ENCODE data around the gene RBM15B.
"Not testable (repeated sequence)": the region's sequence is repeated elsewhere in the genome, so short reads cannot be mapped to it uniquely, and the experiment has no call there.

RBM15B gene

GRCh38 chr3:51391075-51391565 lies at the start of gene RBM15B:
Gene RBM15B (plus strand): TSS chr3:51391285. CDS start chr3:51391400, 115 bp downstream.
- DNase-seq: peak; percentile 96

- no peak for DNase-seq
Observed at GRCh38 chr3:51343918-51344687, 47.0 kb upstream of the RBM15B start.

- DNase-seq: no peak
Observed at GRCh38 chr3:51350751-51351150, 40.3 kb upstream of the RBM15B start.

GRCh38 chr3:51353131-51353530 lies 38.0 kb upstream of the RBM15B start:
- no peak for DNase-seq

GRCh38 chr3:51353691-51354090 lies 37.4 kb upstream of the RBM15B start:
- DNase-seq: no peak

GRCh38 chr3:51354172-51354571 lies 36.9 kb upstream of the RBM15B start:
- no peak for DNase-seq

GRCh38 chr3:51354731-51355615 lies 36.1 kb upstream of the RBM15B start:
- DNase-seq: no peak

- DNase-seq: no peak
Observed at GRCh38 chr3:51355891-51356578, 35.0 kb upstream of the RBM15B start.

GRCh38 chr3:51357856-51358255 lies 33.2 kb upstream of the RBM15B start:
- no peak for DNase-seq

GRCh38 chr3:51358981-51359380 lies 32.1 kb upstream of the RBM15B start:
- DNase-seq: no peak

GRCh38 chr3:51360806-51361205 lies 30.3 kb upstream of the RBM15B start:
- DNase-seq: no peak

GRCh38 chr3:51361746-51362145 lies 29.3 kb upstream of the RBM15B start:
- no peak for DNase-seq

- DNase-seq: no peak
Observed at GRCh38 chr3:51362476-51362875, 28.6 kb upstream of the RBM15B start.

- not testable (repeated sequence) for DNase-seq
Observed at GRCh38 chr3:51368276-51368675, 22.8 kb upstream of the RBM15B start.

- peak in 1 of 2 donors; percentile 54 for DNase-seq
Observed at GRCh38 chr3:51371943-51372557, 19.0 kb upstream of the RBM15B start.

GRCh38 chr3:51373658-51374421 lies 17.2 kb upstream of the RBM15B start:
- DNase-seq: no peak

GRCh38 chr3:51374456-51374855 lies 16.6 kb upstream of the RBM15B start:
- DNase-seq: no peak

- DNase-seq: no peak
Observed at GRCh38 chr3:51375136-51375535, 15.9 kb upstream of the RBM15B start.

GRCh38 chr3:51375571-51375970 lies 15.5 kb upstream of the RBM15B start:
- DNase-seq: no peak

- DNase-seq: no peak
Observed at GRCh38 chr3:51378065-51378464, 13.0 kb upstream of the RBM15B start.

- no peak for DNase-seq
Observed at GRCh38 chr3:51378726-51379125, 12.4 kb upstream of the RBM15B start.

GRCh38 chr3:51379301-51379700 lies 11.8 kb upstream of the RBM15B start:
- DNase-seq: no peak

Measured in stimulated activated CD4-positive, alpha-beta T cell treated with anti-CD3 and anti-CD28 coated beads, Interleukin-2, amount 100 ng/mL, for 48 hours (primary cell).